HG03139 (cell line): ENCODE measurements around the gene NEGR1.

ENCODE experiments used
- ATAC-seq: cut with Tn5 transposase; IDR thresholded peaks from one replicate; pipeline ENCODE4 v1.9.1; 2021; ENCODE audit not compliant: unreplicated experiment

The NEGR1 gene

DNA sequence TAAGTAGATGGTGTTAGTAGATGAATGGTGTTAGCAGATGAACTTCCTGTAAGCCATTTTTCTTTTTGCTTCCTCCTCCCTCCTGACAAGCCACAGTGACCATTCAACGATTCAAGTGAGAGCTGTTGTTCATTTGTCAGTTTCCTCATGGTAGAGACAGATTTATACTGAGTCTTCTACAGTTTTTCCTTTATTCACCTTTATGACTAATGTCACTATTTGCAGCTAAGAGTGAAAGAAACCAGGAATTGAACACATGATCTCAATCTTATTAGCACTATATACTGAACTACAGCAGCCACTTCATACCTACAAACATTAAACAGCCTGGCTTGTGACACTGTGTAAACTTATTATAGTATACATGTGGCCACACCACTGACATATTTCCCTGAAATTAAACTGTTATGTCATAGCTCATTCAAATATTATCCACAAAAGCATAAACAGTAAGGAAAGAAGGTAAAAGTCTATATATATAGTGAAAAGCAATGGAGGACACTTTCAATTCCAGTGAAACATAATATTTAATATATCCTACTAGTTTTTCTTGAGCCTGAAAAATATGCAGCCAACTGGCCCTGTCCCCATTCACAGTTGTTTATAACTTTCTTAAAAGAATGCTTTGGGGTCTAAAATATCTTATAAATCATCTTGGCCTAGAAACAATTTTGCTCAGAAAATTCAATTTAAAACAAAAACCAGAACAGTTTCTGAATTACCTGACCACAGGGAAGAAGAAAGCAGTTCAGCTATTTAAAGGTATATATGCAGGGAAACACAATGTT, 634.6 kb downstream of the NEGR1 start:
- no peak for ATAC-seq

- no peak for ATAC-seq
Measured at GRCh38 chr1:71645015-71645414, 637.3 kb downstream of the NEGR1 start.

DNA sequence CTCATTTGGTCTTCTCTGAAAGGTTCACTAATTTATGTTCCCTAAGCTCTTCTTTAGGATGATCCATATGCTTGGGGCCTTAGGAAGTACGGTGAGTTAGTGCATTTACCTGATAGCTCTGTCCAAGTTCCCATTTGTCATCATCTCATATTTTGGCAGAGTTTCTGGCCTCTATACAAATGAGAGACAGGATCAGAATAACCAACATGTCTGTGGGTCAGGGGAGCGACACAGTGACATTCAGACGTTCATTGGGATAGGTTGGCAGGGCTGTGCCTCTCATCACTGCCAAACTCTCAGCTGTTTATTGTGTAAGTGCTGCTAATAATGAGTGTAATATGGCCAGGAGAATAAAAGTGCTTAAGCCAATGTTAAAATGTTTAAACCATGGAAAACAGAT, 640.4 kb downstream of the NEGR1 start:
- ATAC-seq, result no peak

DNA sequence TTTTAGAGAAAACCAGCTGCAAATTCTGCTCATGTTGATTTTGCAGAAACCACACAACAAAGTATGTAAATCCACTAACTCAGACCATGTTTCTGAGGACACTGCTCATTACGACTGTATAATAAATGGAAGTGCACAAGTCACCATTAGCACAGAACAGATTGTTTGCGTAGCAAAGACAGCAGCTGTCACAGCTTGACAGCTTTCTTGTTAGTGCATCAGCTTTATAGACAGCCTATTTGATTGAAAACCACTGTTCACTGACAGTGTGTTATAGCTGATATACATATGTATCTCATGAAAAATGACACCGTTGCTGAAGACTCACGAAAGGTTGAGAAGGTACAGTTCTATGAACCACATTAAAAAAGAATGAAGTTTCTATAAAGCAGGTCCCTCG, 641.3 kb downstream of the NEGR1 start:
- no peak for ATAC-seq

DNA sequence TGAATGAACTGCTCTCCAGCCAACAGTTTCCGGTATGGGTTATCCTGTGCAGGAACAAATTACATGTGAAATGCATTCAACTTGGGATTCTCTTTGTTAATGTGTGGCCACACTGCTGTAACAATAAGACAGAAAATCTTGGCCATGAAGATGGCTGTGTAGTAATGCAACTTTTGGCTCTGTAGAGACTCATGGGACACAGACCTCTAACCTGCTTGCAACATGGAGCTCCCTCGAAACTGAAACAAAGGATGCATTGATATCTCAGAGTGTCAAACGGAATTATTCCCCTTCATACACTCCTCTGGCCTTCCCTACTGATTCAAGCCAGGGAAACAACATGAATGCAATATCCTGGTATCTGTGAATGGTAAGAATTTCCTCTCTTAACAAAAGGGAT, 642.2 kb downstream of the NEGR1 start:
- no peak for ATAC-seq

DNA sequence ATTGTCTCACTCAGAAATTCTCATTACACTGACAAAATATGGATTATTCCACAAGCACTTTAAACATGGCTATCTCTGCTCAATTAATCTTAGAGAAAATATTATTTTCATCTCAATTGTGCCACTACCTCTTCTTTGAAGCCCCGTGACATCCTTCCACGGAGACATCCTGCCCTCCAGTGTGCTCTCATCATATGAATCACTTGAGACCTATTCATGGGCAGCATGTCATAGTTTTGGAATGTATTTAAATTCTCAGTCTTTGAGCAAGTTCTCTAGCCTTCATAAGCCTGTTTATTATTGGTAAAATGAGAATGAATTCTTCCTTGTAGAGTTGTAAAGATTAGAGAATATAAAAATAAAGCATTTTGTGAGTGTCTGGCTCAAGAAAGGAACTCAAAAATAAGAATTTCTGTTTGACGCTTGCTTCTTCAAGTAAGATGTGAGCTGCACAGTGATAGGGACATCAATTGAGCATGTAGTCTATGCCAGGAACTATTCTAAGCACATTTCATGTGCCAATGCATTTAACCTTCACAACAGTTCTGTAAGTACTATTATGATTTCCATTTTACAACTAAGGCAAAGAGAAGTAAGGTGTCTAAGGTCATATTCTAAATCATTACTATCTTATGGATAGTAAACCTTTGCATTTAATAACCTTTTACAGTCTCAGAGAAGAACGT, 644.1 kb downstream of the NEGR1 start:
- no peak for ATAC-seq

DNA sequence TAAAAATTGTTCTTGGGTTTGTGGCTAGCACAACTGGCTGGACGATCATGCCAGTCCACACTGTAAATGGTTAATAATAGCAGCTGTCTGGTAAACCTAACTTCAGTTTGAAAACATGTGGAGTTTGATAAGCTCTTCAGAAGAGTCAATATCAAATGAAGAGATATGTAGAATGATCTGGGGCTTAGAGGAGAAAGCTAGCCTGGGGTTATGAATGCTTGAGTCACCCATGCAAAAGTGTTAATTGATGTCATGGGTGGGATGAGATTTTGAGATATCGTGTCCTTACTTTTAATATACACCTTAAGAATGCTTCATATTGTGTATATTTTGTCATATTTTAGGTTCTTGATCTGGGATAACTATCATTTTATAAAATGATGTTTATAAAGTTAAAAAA, 646.8 kb downstream of the NEGR1 start:
- no peak for ATAC-seq

GRCh38 chr1:71634159-71634558, 648.2 kb downstream of the NEGR1 start:
- ATAC-seq, result no peak

- no peak for ATAC-seq
Measured at GRCh38 chr1:71630073-71630472, 652.3 kb downstream of the NEGR1 start.

GRCh38 chr1:71625004-71625403, 657.3 kb downstream of the NEGR1 start:
- ATAC-seq, result no peak

DNA sequence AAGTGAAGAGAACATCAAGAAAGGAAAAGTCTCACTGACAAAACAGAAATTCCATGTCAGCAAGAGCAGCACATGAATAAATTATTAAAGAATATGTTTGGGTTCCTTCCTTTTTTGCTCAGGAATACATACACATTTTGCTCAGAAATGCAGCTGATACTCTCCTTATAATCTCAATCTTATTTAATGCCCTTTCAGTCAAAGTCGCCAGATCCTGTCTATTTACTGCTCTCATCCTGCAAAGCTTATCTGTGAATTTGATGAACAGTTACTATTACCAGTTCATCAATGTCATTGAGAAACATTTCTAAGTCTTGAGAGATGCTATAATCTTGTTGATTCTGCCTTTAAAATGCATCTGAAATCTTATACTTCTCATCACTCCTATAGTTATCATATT, 658.5 kb downstream of the NEGR1 start:
- ATAC-seq, result no peak

DNA sequence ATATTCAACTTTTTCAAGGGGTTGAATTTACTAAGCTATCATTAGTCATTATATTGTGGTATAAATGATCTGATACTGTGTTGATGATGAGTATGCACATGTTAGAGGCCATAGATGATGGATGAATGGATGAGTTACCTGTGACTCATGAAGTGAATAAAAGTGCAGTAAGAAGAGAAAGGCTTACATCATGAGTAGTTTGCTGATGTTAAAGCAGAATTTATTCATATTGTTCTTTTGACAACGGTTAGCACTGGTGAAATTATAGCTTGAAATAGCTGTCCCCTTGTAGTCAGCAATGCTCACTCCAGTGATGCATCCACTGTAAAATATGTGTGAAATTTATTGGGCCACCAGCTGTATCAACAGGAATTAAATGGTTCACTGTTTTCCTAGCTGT, 660.6 kb downstream of the NEGR1 start:
- no peak for ATAC-seq

- ATAC-seq, result no peak
Measured at GRCh38 chr1:71618766-71619530, 663.4 kb downstream of the NEGR1 start.

- ATAC-seq, result no peak
Measured at GRCh38 chr1:71618191-71618590, 664.1 kb downstream of the NEGR1 start.

DNA sequence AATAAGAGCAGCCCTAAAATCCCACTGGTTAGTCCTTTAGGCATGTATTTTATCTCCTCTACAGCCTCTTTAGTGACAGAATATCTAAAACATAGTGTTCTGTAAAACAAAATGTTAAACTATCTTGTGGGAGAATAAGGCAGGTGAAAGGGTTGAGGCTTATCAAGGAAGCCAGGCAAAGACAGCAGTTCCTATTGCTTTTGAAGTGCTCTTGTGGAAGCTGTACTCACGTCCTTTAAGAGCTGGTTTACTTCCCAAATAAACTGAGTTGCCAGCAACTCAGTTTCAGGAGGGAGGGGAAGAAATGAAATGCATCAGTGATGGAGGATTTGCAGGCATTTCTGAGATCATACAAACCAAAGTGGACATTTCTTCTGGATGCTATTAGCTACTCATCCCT, 671.9 kb downstream of the NEGR1 start:
- ATAC-seq, result no peak

DNA sequence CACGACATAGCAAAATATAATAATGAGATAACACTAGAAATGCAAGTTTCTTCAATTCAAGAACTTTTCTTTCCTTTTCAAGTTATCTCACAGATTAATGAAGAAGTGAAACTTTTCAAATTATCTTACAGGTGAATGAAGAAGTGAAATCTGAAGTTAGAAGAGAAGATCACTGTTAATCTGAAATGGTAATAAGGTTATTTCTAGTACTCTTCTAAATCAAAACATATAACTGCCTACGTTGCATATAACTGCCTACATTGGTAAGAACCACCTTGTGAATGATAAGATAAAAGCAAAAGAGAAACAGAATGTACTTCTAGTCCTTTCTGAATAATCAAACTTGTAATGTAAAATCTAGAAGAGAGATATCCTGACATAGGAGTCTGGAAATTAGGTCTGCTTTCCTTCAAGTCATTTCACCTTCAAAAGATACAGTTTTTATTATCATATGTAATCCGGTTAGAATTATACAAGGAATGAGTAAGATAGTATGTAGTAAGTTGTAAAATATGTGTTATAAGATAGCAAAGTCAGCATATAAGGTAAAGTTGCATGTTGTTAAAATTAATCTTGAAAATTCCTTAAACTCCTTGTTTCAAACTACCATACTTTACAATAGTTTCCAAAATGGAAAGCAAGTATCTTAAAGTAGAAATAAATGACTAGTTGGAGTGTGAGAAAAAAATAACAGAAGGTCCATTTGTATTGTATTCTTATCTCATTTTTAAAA, 679.1 kb downstream of the NEGR1 start:
- ATAC-seq, result no peak

- no peak for ATAC-seq
Measured at GRCh38 chr1:71600023-71600422, 682.3 kb downstream of the NEGR1 start.

DNA sequence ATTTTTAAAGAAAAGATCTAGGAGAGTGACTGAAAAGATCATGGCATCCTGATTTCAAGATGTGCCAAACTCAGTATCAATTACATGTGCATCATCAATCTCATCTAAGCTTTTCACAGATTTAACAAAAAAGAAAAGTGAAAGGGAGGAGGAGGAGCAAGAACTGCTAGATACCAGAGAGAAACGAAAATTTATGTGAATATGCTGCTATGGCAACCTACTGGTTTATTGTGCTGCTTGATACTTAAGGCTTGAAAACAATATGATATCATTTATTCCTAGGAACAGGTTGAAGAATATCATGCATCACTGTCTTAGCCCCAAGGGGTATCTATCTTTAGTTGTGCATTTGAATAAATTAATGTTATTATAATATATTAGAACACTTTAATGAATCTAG, 683.0 kb downstream of the NEGR1 start:
- no peak for ATAC-seq

DNA sequence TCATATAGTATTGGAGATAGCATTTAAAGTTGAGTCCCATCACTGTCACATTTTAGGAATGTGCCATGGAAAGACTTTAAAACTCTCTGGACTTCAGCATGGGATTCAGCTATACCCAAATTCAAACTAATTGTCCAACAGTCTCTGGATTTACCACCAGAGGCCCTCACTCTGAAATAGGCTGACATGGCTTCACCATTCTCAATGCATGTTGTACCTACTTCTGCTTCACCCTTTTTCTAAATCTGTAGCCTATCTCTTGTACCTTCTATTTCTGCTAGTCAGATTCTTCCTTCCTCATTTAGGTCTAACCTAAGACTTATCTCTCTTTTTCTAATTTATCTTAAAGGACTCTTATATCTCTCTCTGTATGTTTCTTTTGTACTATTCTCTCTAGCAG, 688.8 kb downstream of the NEGR1 start:
- ATAC-seq, result no peak

GRCh38 chr1:71592646-71593274, 689.6 kb downstream of the NEGR1 start:
- ATAC-seq, result no peak

DNA sequence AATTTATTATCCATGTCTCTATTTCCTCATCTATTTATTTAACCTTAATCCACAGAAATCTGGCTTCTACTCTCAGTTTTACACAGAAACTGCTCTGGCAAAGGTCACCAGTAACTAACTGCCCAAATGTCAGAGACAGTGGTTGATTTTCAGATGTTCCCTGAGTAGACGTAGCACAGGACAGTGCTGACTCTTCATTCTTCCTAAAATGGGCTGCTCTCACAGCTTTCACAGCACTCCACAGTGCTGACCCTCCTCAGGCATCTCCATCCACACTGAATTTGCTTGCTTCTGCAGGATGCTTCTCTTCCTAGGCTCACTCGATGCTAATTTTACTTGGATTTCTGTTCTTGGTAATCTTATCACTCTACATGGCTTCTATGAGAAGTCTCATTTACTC, 693.3 kb downstream of the NEGR1 start:
- no peak for ATAC-seq
